ENCODE results near the gene SH3BGRL2.

The SH3BGRL2 gene

GRCh38 chr6:79694623-79695343 lies 63.7 kb downstream of the SH3BGRL2 start:
- no peak for DNase-seq (ENCODE audit: low read depth in 2 of 2, low spot score in 1 of 2)

DNA sequence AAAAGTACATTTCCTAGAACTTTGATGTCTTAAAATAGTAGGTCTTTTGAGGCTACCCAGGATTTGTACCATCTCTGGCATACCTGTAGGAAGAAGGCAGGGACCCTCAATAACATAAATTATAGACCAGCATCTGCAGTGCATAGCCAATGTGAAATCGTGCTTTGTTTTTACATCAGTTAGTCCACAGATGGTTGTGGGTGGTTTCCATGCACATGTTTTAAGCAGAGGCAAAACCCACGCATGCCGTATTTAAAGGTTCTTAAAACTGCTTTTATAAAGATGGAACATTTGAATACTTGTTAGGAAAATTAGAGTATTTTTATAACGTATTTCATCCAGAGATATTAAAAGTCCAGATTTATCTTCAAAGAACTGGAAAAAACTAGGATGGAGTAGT lies 66.3 kb downstream of the SH3BGRL2 start:
- DNase-seq (ENCODE audit: low read depth in 2 of 2, low spot score in 1 of 2), result no peak

- no peak for DNase-seq (ENCODE audit: low read depth in 2 of 2, low spot score in 1 of 2)
These were observed 68.5 kb downstream of the SH3BGRL2 start for GRCh38 chr6:79699606-79700005.

DNA sequence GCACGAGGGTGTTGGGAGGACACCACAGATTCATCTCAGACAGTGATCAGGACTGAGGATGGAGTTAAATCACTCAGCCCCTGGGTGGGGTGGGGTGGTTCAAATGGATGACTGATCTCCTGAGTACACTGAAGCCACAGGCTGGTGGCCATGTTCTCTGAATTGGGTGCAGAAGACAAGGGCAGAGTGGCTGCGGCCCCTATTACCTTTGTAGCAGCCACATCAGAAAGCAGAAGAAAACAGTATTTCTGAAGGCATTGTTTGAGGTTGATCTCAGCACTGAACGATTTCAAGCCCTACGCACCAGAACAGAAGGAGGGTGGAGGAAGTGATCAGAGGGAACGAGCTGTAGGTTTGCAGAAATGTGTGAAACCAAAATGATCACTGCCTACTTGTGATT lies 71.6 kb downstream of the SH3BGRL2 start:
- no peak for DNase-seq (ENCODE audit: low read depth in 2 of 2, low spot score in 1 of 2)

DNA sequence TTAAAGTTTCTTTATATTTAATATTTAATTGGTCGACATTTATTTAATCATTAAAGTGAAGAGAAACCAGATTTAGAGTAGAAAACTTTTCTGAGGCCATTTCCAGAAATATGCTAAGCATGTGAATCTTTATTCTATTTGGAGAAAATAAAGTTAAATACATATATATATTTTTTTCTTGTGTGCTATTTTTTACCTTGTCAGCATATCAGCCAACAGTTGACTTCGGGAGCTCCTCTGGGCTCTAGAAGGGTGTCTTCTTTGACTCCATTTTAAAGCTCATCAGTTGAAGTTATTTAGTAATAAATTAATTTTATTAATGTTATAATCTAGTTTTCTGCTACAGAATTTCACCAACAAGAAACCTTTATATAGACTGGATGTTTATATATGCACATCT lies 73.1 kb downstream of the SH3BGRL2 start:
- DNase-seq (ENCODE audit: low read depth in 2 of 2, low spot score in 1 of 2), result no peak

- no peak for DNase-seq (ENCODE audit: low read depth in 2 of 2, low spot score in 1 of 2)
These were observed 74.4 kb downstream of the SH3BGRL2 start for GRCh38 chr6:79705456-79705995.

- no peak for DNase-seq (ENCODE audit: low read depth in 2 of 2, low spot score in 1 of 2)
These were observed 75.4 kb downstream of the SH3BGRL2 start for GRCh38 chr6:79706527-79706926.

DNA sequence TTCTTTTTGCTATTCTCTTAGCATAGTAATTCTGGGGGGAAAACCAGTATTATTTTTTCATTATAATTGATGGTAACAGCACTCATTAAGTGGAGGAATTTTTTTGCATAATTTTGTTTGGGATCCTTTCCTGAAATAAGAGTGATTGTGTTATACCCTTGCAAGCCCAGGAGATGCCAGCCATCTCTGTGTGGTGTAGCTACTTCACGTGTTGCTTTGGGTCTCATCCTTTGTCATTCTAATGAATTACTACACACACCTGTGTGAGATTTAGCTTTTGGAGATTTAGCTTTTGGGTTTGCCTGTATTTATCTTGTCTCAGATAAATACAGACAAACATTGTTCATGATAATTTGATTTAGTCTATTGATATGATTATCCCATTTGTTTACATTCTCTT lies 76.5 kb downstream of the SH3BGRL2 start:
- no peak for DNase-seq (ENCODE audit: low read depth in 2 of 2, low spot score in 1 of 2)

GRCh38 chr6:79708095-79708791 lies 77.1 kb downstream of the SH3BGRL2 start:
- DNase-seq (ENCODE audit: low read depth in 2 of 2, low spot score in 1 of 2), result no peak

DNA sequence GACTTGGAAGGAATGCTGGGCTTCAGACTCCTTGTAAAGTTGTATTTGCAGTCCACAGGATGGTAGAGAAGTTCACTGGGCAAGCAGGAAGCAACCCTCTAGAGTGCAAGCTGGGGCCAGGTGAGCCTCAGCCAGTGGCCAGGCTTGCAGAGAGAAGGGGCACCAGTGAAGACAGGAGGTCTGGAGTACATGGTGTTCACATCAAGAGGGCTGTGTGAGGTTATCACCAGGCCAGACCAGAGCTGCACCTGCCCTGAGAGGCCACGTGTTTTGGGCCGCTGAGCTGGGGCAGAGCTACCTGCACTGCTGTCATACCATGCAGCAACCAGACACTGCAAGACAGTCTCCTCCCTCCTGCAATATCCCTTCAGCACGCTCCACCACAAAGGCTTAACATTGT lies 79.0 kb downstream of the SH3BGRL2 start:
- no peak for DNase-seq (ENCODE audit: low read depth in 2 of 2, low spot score in 1 of 2)

GRCh38 chr6:79711167-79711566 lies 80.0 kb downstream of the SH3BGRL2 start:
- DNase-seq (ENCODE audit: low read depth in 2 of 2, low spot score in 1 of 2), result no peak

- no peak for DNase-seq (ENCODE audit: low read depth in 2 of 2, low spot score in 1 of 2)
These were observed 81.0 kb downstream of the SH3BGRL2 start for GRCh38 chr6:79712144-79712543.

DNA sequence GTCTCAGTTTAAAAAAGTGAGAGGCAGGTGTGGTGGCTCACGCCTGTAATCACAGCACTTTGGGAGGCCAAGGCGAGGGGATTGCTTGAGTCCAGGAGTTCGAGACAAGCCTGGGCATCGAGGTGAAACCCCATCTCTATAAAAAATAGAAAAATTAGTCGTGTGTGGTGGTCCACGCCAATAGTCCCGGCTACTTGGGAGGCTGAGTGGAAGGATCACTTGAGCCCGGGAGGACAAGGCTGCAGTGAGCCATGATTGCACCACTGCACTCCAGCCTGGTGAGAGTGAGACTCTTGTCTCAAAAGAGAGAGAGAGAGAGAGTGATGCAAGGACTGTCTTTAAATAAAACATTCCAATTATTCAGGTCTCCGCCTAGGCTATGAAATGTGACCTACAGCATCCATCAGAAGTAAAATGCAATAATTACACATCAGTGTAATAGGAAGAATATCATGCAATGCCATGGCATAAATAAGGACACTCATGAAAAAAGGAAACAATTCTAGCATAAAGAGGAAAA lies 81.5 kb downstream of the SH3BGRL2 start:
- no peak for DNase-seq (ENCODE audit: low read depth in 2 of 2, low spot score in 1 of 2)

DNA sequence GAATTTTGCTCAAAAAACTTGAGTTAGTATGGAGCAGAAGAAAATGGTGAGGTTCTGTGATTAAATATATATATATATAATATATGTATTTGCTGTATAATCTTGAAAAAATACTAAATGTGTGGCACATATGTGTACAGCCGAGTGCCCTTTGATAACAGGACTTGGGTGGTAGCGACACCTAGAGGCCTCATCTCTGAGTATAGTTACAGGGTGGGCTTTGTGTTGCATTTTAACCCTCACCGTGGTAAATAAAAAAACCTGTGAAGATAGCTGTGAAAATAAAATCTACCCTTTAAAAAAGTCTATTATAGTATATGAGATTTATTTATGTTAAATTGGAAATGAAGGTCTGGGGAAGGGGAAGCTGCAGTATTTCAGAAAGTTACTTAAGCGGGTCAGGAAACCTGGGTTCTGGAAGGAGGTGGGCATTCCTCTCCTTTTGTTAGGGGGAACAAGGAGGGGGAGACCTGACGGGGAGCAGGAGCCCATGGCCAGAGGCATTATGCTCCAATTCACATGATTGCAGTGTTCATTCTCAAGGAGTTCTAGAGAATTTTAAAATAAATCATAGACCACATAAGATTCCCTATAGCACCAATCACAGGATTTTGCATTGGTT lies 82.7 kb downstream of the SH3BGRL2 start:
- peak in 1 of 2 donors; percentile 5 for DNase-seq (ENCODE audit: low read depth in 2 of 2, low spot score in 1 of 2)

- no peak for DNase-seq (ENCODE audit: low read depth in 2 of 2, low spot score in 1 of 2)
These were observed 86.9 kb downstream of the SH3BGRL2 start for GRCh38 chr6:79717989-79718388.

- DNase-seq (ENCODE audit: low read depth in 2 of 2, low spot score in 1 of 2), result no peak
These were observed 87.5 kb downstream of the SH3BGRL2 start for GRCh38 chr6:79718509-79719247.

- DNase-seq (ENCODE audit: low read depth in 2 of 2, low spot score in 1 of 2), result no peak
These were observed 88.3 kb downstream of the SH3BGRL2 start for GRCh38 chr6:79719248-79719960.

- no peak for DNase-seq (ENCODE audit: low read depth in 2 of 2, low spot score in 1 of 2)
These were observed 93.7 kb downstream of the SH3BGRL2 start for GRCh38 chr6:79724816-79725215.

DNA sequence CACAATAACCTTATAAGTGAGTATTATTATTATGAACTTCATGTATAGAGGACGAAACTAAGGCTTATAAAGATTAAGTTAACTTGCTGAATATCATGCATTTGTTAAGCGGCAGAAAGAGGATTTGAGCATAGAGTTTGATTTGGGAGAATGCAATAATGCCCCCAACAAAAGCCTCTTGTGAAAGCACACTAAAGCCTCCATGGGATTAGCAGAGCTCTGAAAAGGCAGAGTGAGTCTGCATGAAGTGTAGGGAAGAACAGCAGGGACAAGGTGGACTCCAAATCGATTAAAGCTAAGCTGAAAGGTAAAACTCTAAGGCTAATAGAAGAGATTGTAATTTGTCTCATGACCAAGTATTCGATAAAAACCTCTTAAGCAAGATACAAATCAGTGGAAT lies 100.3 kb downstream of the SH3BGRL2 start:
- DNase-seq (ENCODE audit: low read depth in 2 of 2, low spot score in 1 of 2), result no peak

GRCh38 chr6:79733388-79733787 lies 102.3 kb downstream of the SH3BGRL2 start:
- no peak for DNase-seq (ENCODE audit: low read depth in 2 of 2, low spot score in 1 of 2)

GRCh38 chr6:79734374-79734773 lies 103.2 kb downstream of the SH3BGRL2 start:
- DNase-seq (ENCODE audit: low read depth in 2 of 2, low spot score in 1 of 2), result no peak
